ENCODE results near the gene USH1C. TPM values are rescaled to one million over a fixed set of nuclear protein-coding genes. Genes with fewer than 3 reads are reported as not detected.

The USH1C gene
- total RNA-seq, 1 donor: not detected

DNA sequence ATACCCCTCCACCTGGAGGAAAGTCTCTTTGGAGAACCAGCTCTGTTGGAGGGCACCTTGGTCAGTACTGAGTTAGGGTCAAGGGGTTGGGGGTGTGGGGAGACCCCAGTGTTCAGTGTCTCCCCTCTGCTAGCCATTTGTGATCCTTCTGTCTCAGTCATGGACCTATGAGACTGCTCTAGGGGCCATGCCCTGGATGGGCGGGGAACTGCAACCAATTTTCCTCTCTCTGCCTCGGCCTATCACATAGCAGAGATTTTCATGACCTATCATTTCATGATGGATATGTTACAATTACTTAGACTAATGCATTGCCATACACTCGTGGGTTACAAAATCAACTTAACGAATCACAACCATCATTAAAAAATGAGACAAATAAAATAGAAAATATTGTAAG is 10.3 kb upstream of the USH1C start:
- Histone ChIP-seq H3K4me3 (ENCODE audit: insufficient read depth, low read length) (no peak overlapping the region), H4K20me1 (ENCODE audit: insufficient read depth, low read length) (no peaks in the 10 kb centered on the region), H3K36me3 (ENCODE audit: insufficient read depth, low read length) (no peaks in the 10 kb centered on the region), H3K9me3 (ENCODE audit: low read depth, low read length) (no peaks in the 10 kb centered on the region), H3K4me2 (ENCODE audit: insufficient read depth, low read length) (no peak overlapping the region), H3K79me2 (ENCODE audit: insufficient read depth, low read length) (no peaks in the 10 kb centered on the region), H3K27ac (ENCODE audit: low read depth, low read length) (no peak overlapping the region), H3K4me1 (ENCODE audit: insufficient read depth, low read length) (no peaks in the 10 kb centered on the region), H2AFZ (ENCODE audit: low read length) (no peak overlapping the region), H3K27me3 (ENCODE audit: insufficient read depth, low read length) (peaks cover 6% of the 10 kb centered on the region)
- no peak for DNase-seq (ENCODE audit: insufficient read length, low spot score, missing footprints)
- no peak for TF ChIP-seq CTCF (IDR thresholded peaks at IDR 0.05; ENCODE audit: extremely low read depth, low read depth, low read length)

- Histone ChIP-seq H3K9me3 (ENCODE audit: low read depth, low read length) (no peaks in the 10 kb centered on the region), H3K4me2 (ENCODE audit: insufficient read depth, low read length) (no peak overlapping the region), H3K79me2 (ENCODE audit: insufficient read depth, low read length) (no peaks in the 10 kb centered on the region), H4K20me1 (ENCODE audit: insufficient read depth, low read length) (no peaks in the 10 kb centered on the region), H3K27ac (ENCODE audit: low read depth, low read length) (no peak overlapping the region), H2AFZ (ENCODE audit: low read length) (no peak overlapping the region), H3K36me3 (ENCODE audit: insufficient read depth, low read length) (no peaks in the 10 kb centered on the region), H3K27me3 (ENCODE audit: insufficient read depth, low read length) (peaks cover 6% of the 10 kb centered on the region), H3K4me1 (ENCODE audit: insufficient read depth, low read length) (no peaks in the 10 kb centered on the region), H3K4me3 (ENCODE audit: insufficient read depth, low read length) (no peak overlapping the region)
- TF ChIP-seq CTCF (IDR thresholded peaks at IDR 0.05; ENCODE audit: extremely low read depth, low read depth, low read length): no peak
- no peak for DNase-seq (ENCODE audit: insufficient read length, low spot score, missing footprints)
These were observed 9.0 kb upstream of the USH1C start for GRCh38 chr11:17553249-17553546.

DNA sequence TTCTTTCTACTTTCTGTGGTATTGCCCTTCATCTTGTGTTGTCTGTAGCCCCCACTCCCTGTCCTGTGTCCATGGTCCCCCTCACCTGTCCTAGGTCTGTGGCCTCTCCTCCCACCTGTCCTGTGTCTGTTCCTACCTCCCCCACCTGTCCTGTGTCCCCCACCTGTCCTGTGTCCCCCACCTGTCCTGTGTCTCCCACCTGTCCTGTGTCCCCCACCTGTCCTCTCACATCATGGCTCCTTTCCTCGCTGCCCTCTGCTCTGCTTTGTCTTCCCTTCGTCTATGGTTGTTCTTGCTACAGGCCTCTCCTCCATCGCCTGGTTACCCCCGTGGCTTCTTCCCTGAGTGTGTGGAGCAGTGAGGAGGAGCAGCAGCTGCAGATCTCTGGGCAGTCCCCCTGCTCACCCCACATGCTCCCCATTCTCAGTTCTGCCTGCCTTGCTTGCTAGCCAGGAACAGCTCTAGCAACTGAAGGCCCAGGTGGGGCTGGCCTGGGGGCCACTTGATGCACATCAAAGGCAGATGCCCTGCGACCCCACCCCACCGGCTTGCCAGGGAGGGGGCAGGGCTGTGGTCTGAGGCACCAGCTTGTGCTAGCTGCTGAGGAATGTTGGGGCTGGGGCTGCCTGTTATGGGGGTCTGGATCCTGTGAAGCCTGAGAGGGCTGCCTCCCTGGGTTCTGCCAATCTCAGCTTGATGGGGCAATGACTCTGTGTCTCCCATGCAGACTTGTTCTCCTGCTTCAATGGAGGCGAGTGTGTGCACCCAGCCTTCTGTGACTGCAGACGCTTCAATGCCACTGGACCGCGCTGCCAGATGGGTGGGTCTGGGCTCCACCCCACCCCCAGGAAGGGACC is 8.4 kb upstream of the USH1C start:
- peak; percentile 60 for DNase-seq (ENCODE audit: insufficient read length, low spot score, missing footprints)
- H3K4me1 ChIP-seq (ENCODE audit: insufficient read depth, low read length): no peaks in the 10 kb centered on the region
- no peak overlapping the region for H2AFZ ChIP-seq (ENCODE audit: low read length)
- H3K9me3 ChIP-seq (ENCODE audit: low read depth, low read length): no peaks in the 10 kb centered on the region
- TF ChIP-seq CTCF (IDR thresholded peaks at IDR 0.05; ENCODE audit: extremely low read depth, low read depth, low read length): no peak
- H3K4me2 ChIP-seq (ENCODE audit: insufficient read depth, low read length): no peak overlapping the region
- H4K20me1 ChIP-seq (ENCODE audit: insufficient read depth, low read length): no peaks in the 10 kb centered on the region
- no peak overlapping the region for H3K27ac ChIP-seq (ENCODE audit: low read depth, low read length)
- H3K36me3 ChIP-seq (ENCODE audit: insufficient read depth, low read length): no peaks in the 10 kb centered on the region
- H3K79me2 ChIP-seq (ENCODE audit: insufficient read depth, low read length): no peaks in the 10 kb centered on the region
- no peak overlapping the region for H3K4me3 ChIP-seq (ENCODE audit: insufficient read depth, low read length)
- H3K27me3 ChIP-seq (ENCODE audit: insufficient read depth, low read length): peaks cover 8% of the 10 kb centered on the region

- H2AFZ ChIP-seq (ENCODE audit: low read length): no peak overlapping the region
- H3K4me1 ChIP-seq (ENCODE audit: insufficient read depth, low read length): no peaks in the 10 kb centered on the region
- no peaks in the 10 kb centered on the region for H3K36me3 ChIP-seq (ENCODE audit: insufficient read depth, low read length)
- H3K27ac ChIP-seq (ENCODE audit: low read depth, low read length): no peak overlapping the region
- TF ChIP-seq CTCF (IDR thresholded peaks at IDR 0.05; ENCODE audit: extremely low read depth, low read depth, low read length): no peak
- H3K4me2 ChIP-seq (ENCODE audit: insufficient read depth, low read length): no peak overlapping the region
- peaks cover 10% of the 10 kb centered on the region for H3K27me3 ChIP-seq (ENCODE audit: insufficient read depth, low read length)
- H3K4me3 ChIP-seq (ENCODE audit: insufficient read depth, low read length): no peak overlapping the region
- no peaks in the 10 kb centered on the region for H4K20me1 ChIP-seq (ENCODE audit: insufficient read depth, low read length)
- H3K9me3 ChIP-seq (ENCODE audit: low read depth, low read length): no peaks in the 10 kb centered on the region
- DNase-seq (ENCODE audit: insufficient read length, low spot score, missing footprints): no peak
- no peaks in the 10 kb centered on the region for H3K79me2 ChIP-seq (ENCODE audit: insufficient read depth, low read length)
These were observed 7.8 kb upstream of the USH1C start for GRCh38 chr11:17552041-17552355.
